HT1080 (cell line): ENCODE data around the gene CRABP2. TPM values are rescaled to one million over a fixed set of nuclear protein-coding genes. Genes with fewer than 3 reads are reported as not detected.
A peak's percentile ranks its signal among the peaks of the same experiment; 100 is the strongest.

Experiments
- DNase-seq: peaks from one replicate; pipeline ENCODE4 v3.0.0-alpha.2; 2015; ENCODE audit warnings: low read depth
- total RNA-seq: library from RNA; depleted of rRNA; stranded (reverse); fragments of >200 nt; shearing (Covaris generic); gene quantifications from 2 replicates; pipeline ENCODE4 v1.2.3, GENCODE V29; 2014

CRABP2 gene
- total RNA-seq, 1 experiment from 2014 or later = 8.6 TPM

DNA sequence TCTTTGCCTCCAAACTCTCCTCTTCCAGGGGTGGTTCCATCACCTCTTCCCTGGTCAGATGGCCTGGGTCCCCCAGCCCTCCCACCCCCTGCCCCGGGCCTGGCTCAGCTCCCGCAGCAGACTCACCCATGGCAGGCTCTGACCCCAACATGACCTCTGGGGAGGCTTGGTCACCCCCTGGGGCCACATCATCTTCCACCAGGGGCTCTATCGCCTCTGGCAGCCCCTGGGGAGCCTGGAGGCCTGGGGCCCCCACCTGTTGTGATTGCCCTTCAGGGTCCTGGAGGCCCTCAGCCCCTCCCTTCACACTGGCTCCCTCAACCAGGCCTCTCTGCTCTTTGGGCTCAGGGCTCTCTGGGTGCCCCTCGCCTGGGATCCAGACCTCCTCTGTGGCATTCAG lies 34.6 kb downstream of the CRABP2 start:
- DNase-seq = no peak

DNA sequence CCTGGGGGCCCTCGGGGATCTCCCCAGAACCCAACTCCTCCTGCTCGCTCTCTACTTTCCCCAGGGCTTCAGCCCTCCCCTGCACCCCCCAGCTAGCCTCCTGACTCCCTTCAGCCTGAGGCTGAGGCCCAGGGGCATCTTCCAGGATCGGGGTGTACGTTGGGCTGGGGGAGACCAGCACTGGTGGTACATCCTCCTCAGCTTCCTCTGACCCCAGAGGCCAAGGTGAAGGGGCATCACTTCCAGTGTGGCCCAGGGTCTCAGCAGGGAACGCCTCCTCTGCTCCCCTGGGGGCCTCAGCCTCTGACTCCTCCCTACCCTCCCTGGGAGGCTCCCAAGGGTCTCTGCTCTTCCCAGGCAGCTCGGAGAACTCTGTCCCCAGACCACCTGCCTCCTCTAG lies 35.0 kb downstream of the CRABP2 start:
- no peak for DNase-seq

DNA sequence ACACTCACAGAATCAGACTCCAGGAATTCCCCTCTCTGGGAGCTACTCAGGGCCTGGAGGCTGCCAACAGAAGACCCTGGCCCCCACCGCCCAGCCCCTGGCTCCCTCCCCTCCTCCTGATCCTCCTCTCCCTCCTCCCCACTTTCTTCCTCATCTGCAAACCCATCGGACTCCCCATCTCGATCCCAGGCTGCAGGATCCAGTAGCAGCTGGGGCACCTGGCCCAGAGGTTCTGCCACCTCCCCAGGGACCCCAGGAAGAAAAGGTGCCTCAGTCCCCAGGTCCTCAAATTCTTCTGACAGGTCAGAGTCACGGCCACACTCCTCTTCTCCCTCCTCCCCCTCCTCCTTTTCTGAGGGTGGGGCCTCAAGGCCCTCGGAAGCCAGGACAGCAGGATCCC lies 35.6 kb downstream of the CRABP2 start:
- no peak for DNase-seq

DNA sequence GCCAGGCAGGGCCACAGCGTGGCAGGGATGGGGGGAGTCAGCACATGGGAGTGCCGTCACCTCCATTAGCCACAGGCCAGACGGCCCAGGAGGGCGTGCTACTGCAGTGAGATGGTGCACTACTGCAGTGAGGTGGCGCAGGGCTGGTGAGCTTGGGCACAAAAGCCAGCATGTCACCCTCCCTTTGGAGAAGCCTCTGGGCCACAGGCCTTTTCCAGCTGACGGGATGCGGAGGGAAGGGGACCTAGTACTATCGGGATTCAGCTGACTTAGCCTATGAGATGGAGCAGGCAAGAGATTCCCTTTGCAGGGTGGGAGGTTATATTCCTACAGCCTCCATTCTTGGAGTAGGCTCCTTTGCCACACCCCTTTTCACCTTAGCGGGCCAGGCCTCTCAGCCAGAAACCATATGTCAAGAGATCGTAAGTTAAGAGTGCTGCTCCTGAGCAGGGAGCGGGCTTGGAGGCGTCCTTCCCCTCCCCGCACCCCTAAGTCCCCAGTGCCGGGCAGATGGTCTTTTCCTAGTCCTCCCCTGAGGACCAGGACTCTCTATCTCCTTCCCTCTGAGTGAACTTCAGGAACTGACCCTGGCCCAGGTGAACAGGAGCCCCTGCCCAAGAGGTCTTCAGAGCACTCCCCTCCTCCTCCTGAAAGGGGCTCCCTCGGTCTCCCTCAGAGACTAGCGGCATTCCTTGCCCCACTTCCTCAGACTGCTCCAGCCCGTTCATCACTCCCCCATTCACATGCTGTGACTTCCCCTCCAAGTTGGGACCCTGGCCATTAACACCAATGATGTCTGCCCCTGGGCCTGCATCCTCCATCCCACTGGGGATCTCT lies 36.4 kb downstream of the CRABP2 start:
- DNase-seq = no peak

DNA sequence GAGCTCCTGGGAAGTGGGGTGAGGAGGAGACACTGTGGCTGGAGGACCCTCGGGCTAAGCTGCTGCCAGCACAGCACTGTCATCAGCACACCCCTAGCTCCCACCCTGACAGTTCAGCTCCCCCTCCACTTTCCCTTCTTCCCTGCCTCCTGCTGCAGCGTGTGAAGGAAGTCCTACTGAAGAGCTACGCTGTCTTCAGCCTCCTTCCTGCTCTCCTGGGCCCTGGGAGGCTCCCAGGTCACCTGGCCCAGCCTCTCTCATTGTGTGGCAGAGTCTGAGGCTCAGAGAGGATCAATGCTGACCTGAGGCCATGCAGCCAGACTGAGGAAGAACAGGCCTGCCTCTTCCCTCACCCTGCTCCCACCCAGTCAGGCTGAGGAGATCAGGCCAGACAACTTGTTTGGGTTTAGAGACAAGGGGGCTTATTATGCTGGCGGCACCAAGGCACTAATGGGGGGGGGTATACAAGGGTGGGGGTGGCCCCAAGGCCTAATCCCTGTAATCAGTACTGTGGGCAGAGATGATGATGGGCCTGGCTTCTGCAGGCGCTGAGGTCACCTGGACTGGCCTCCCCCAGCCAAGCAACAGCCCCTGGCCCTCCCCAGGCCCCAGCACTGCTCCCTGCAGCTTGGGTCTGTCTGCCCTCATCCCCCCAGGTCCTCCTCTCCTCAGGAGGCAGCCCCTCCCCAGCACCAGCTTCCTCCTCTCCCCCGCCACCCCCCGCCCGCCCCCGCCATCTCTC lies 37.2 kb downstream of the CRABP2 start:
- no peak for DNase-seq

DNA sequence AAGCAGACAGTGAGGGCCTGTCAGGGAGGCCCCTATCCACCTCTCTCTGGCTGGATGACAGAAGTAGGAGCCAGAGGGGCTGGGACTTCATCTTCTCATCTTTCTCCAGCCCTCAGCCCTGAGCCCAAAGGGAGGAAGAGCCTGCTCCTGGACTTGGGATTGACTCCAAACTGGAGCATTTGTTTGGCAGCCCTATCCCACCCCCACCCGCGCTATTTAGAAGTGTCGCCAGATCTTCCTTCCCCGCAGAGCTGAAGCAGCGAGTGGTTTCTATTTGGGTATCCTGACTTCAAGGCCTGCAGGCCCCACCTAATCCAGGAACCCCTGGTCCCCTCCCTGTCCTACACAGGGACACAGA lies 37.8 kb downstream of the CRABP2 start:
- DNase-seq = no peak

DNA sequence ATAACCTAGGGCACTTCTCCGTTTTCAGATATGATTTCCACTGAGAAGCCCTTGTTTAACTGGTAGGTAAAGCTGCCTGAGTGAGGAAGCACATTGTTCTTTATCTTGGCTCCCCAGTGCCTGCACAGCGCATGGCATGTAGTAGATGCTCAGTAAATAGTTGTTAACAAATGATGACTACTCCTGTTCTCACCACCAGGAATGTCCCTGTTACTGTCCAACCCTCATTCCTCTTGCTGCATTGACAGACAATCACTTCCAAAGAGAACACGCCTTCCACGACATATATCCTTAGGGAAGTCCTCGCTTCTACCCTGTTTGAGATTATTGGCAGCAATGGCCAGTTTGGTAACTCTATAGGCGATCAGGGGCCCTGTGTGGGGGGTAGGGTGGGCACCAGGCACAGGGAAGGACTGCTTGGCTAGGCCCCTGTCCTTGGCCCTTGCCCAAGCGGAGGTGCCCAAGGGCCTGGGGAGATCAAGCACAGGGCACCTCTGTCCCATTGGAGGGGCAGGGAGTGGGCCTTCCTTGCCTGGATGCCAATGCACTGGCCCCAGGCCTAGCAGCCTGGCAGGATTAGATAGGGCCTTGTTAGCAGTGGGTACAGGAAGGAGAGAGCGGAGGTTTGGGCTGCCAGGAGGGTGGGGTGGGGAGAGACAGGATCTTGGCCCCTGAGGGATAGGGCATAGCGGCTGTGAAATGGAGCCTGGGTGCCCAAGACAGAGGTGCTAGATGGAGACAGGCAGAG lies 38.3 kb downstream of the CRABP2 start:
- DNase-seq = no peak

DNA sequence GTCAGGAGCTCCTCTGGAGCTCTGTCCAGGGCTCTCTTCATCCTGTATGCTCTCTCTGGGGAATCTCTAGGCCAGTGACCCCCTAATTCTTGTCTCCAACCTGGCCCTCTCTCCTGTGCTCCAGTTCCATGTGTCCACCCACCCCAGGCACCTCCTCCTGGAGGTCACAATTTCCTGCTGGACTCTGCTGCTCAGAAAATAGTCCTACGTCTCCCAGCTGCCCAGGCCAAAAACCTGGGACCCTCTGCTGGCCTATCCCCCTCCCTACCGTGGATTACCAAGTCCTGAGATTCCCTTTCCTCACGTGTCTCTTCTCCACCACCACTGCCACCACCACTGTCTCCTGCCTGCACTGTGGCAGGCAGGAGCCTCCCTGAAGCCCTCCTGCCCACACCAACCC lies 39.8 kb downstream of the CRABP2 start:
- DNase-seq = no peak

DNA sequence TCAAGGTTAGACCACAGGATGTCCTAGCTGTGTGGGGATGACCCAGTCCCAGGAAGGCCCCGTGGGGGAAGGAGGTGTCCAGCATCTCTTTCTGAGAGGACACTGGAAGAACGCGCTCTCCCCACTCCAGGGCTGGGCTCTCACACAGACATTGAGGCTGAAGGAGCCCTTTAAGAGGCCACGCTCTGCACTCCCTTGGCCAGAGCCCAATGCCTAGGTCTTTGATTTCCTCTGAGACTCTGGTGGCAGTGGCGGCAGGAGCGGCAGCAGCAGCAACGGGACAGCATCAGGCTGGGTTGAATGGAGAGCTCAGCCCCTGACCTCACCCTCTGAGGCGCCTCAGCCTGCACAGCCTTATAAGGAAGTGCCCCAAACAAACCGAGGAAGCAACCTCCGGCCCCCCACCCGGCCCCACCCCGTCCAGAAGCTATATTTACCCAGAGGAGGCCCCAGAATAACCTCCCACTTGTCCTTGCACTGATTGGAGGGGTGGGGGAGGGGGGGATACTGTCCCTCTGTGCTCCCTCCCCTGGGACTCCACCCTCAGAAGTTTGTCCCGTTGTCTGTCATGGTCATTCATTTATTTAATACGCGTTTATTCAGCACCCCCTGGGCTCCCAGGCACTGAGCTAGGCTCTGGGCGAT lies 40.5 kb downstream of the CRABP2 start:
- DNase-seq = no peak

DNA sequence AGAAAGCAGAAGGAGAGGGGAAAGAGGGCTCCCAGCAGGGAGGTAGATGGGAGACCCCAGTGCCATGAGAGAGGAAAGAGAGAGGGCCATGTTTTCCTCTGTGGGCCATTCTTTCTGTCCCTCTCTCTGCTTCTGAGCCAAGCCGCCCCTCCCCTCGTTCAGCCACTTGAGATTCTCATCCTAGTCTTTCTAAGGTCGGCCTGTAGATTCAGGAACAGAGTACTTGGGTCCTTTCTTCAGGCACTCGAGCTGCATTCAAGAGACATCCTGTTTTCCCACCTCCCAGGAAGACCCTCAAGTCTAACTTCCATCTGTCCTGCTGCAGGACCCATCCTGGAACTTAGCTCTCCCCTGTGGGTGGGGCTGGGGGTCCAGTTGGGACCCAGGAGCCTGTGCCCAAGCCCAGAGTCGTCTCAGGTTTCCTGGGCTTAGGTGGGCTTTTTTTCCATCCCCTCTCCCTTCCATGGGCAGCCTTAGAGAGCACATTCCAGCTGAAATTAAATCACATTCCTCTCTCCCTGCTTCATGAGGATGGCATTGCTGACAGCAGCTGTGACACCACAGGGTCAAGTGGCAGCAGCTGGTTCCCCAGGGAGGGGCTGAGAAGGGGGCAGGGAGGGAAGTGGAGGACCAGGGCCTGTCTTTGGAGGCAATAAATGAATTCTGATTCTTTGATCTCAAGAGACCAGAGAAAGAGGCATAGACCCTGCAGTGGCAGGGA lies 41.2 kb downstream of the CRABP2 start:
- DNase-seq = no peak

DNA sequence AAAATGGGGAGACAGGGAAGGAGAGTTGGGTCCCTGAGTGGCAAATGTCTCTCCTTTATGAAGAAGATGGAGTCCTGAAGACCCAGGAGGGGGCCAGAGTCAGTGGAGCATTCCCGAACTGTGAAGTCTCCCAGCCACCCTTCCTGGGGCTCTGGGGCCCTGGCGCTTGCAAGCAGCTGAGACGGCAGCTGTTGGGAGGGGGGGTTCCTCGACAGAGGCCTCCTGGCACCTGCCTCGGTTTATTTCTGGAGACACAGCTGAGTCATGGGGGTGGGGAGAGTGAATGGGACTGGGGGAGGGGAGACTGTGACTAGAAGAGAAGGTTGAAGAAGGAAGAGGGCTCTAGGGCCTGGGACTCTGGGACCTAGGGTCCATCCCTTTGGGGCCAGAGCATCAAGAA lies 42.2 kb downstream of the CRABP2 start:
- DNase-seq = no peak

DNA sequence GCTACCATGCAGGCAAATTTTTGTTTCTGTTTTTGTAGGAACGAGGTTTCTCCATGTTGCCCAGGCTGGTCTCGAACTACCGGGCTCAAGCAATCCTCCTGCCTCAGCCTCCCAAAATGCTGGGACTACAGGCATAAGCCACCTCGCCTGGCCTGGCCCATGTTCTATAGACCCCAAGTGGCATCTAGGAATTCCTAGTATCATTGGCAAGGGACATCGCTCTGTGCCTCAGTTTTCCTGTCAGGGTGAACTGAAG lies 42.7 kb downstream of the CRABP2 start:
- DNase-seq = no peak

DNA sequence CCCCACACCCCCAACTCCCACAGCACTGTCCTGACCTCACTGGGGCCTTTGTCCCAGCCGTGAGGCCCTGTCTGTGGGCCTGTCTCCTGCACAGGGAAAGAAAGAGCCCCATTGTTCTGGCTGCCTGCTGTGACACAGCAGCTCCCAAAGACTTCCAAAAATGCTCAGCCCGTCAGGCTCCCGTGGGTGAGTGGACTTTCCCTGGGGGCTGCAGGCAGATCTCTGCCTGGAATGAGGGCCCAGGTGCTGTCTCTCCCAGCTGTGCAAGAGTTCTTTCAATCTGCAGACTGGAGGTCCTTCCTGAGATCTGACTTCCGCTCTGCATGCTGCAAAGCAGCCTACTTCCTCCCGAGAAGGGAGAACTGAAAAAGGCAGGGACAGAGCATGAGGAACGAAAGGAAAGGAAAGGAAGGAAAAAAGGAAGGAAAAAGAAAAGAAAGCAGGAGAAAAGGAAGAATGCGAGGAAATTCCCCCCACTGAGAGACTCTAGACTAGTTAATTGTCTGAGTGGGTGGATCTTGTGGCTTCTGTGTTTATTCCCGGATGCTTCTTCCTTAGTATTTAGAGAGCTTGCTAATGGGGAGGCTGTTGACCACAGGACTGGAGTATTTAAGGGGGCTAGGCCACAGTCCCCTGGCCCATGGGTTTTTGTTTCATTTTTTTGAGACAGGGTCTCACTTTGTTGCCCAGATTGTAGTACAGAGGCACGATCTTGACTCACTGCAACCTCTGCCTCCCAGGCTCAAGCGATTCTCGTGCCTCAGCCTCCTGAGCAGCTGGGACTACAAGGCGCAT lies 43.2 kb downstream of the CRABP2 start:
- peak; percentile 53 for DNase-seq

DNA sequence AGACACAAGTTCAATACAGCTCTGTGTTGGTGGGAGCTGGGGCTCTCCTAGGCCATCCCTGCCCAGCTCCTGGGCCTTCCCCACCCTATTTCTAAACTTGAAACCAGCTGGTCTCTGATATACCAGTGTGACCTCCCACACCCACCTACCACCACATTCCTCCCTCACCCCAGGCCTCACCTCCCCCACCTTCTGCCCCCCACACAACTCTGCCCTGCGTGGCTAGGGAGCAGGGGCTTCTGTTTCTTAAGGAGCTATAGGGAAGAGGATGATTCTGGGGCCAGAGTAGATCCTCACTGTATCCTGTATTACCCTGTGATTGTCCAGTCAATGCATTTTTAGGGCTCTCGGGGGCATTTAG lies 44.7 kb downstream of the CRABP2 start:
- DNase-seq = no peak

DNA sequence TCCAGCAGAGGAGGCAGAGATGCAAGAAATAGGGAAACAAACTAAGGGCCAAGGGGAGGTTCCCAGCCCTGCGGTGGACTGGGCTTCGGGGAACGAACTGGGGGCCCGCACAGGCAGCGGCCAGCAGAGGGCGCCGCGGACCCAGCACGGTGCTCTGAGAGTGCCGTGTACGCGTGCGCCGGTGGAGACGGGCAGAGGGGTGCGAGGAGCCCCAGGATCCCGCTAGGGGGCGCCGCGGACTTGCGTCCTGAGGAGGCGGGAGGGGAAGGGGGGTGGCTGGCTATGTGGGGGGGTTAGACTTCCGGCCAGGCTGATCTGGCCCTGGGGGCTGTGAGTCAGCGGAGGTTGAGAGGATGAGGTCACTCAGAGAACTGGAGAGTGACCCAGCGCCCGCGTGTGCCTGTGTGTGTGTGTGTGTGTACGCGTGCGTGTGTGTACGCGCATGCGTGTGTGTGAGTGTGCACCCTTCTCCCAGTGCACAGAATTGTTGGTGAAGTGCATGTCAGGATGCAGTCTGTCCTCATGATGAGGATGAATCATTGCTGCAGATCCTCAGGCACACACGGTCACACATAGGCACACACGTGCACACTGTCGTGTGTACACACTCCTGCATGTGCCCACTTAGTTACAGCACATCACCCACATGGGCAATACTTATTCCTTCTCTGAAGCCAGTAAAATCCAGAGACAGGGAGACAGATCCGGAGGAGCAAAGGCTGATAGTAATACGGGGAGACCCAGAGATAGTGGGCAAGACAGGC lies 45.2 kb downstream of the CRABP2 start:
- peak; percentile 96 for DNase-seq

DNA sequence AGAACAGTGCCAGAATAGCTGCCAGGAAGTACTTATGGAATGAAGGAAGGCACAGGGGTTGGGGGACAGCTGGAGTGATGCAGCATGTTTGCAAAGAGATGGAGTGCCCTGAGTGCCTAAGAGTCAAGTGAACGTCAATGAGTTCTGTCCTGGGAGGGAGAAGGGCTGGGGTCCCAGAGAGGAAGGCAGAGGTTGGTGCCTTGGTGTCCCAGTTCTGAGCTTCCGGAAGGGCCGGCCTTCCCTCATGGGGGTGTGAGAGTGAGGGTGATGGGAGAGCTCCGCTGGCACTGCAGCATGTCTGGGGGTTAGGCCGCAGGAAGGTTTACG lies 45.8 kb downstream of the CRABP2 start:
- no peak for DNase-seq

DNA sequence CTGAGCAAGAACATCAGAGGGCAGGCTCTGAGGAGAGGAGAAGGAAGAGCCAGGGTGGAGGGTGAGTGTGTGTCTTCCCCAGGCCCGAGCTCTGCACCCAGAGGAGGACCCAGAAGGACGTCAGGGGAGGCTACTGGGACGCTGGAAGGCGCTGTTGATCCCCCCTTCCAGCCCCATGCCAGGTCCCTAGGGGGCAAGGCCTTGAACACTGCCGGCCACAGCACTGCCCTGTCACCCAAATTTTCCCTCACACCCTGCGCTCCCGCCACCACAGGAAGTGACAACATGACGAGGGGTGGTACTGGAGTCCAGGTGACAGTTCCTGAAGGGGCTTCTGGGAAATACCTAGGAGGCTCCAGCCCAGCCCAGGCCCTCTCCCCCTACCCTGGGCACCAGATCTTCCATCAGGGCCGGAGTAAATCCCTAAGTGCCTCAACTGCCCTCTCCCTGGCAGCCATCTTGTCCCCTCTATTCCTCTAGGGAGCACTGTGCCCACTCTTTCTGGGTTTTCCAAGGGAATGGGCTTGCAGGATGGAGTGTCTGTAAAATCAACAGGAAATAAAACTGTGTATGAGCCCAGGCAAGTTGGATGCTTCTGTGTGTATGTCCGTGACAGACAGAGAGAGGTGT lies 46.3 kb downstream of the CRABP2 start:
- DNase-seq = no peak

DNA sequence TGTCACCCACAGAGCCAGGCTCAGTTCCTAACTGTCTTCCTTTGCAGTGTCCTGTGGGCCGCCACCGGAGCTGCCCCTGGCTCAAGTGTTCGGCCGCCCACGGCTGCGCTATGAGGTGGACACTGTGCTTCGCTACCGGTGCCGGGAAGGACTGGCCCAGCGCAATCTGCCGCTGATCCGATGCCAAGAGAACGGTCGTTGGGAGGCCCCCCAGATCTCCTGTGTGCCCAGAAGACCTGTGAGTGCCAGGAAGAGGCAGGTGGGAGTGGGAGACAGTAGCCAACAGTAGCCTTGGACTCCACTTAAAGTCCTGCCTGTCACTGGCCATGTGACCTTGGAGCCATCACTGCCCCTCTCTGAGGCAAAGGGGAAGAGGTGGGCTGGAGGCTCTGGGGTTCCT lies 46.9 kb downstream of the CRABP2 start:
- DNase-seq = no peak

DNA sequence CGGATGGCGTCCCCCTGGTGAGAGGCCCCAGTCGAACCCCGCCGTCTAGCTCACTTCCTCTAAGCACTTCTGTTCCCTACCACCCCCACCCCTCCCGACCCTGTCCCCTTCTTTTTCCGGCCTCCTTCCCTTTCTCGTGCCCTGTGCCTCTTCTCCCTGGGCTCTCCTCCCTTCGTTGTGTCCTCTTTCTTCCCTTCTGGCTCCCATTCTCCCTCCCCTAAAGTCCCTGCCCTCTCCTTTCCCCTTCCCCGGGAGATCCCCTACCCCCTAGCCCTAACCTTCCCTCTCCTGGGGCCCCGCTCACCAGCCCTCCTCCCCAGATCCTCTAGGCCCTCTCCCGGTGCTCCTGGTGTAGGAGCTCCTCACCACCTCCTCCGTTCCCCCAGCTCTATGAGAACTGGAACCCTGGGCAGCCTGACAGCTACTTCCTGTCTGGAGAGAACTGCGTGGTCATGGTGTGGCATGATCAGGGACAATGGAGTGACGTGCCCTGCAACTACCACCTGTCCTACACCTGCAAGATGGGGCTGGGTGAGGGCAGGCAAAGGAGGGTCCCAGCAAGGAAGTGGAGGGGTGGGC lies 47.6 kb downstream of the CRABP2 start:
- no peak for DNase-seq
